GM23248 (cell line): ENCODE measurements around the gene ATP6V0E2.

Experiments
- EZH2 ChIP-seq: fragments of 200-600 bp; sonication (generic); IDR thresholded peaks from 2 replicates; pipeline ENCODE4 v1.6.1; 2018; ENCODE audit warnings: antibody characterized with exemption, mild to moderate bottlenecking; ENCODE audit not compliant: insufficient read depth, poor library complexity, severe bottlenecking
- EZH2phosphoT487 ChIP-seq: fragments of 200-600 bp; sonication (generic); IDR thresholded peaks from 2 replicates; pipeline ENCODE4 v1.6.1; 2018; ENCODE audit warnings: antibody characterized with exemption, moderate library complexity, mild to moderate bottlenecking, low read depth; ENCODE audit not compliant: insufficient read depth

GRCh38 chr7:149886018-149886415, 12.2 kb downstream of the ATP6V0E2 start:
- TF ChIP-seq EZH2, result no peak
- no peak for TF ChIP-seq EZH2phosphoT487
